Activated T-cell treated with anti-CD3 and anti-CD28 coated beads for 48 hours (primary cell): ENCODE results near the gene ATP6V0C.
"Not testable (repeated sequence)": the region's sequence is repeated elsewhere in the genome, so short reads cannot be mapped to it uniquely, and the experiment has no call there.

Experiments
- DNase-seq: peaks from one replicate; pipeline ENCODE4 v3.0.0-alpha.2; 2020; ENCODE audit warnings: low read depth

ATP6V0C gene

DNA sequence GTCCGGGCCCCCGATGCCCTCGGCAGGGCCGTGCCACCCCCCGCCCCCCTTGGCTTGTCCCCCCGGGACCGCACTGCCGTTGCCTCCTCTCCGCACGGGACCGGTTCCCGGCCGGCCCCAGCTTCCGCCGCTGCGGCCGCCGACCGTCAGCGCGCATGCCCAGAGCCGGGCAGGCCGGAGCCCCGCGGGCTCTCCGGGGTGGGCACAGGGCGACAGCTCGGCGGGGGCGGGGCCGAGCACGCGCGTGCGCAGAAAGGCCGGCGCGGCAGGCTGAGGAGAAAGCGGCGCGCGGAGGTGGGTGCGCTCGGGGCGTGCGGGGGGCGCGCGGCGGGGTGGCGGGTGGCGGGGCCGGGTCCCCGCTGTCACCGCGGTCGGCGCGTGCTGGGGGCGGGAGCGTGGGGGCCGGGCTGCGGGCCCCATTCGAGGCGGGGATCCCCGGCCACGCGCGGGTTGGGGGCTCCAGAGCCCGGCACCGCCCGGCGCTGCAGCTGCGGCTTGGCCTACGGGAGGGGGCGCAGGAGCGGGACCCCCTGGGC lies 38.8 kb upstream of the ATP6V0C start, which contains the start of gene TBC1D24:
Gene TBC1D24, plus strand, starts transcription at position 251 of the 536 bp plus-strand sequence. CDS start 21,022 bp downstream, outside the sequence.
- peak; percentile 88 for DNase-seq

DNA sequence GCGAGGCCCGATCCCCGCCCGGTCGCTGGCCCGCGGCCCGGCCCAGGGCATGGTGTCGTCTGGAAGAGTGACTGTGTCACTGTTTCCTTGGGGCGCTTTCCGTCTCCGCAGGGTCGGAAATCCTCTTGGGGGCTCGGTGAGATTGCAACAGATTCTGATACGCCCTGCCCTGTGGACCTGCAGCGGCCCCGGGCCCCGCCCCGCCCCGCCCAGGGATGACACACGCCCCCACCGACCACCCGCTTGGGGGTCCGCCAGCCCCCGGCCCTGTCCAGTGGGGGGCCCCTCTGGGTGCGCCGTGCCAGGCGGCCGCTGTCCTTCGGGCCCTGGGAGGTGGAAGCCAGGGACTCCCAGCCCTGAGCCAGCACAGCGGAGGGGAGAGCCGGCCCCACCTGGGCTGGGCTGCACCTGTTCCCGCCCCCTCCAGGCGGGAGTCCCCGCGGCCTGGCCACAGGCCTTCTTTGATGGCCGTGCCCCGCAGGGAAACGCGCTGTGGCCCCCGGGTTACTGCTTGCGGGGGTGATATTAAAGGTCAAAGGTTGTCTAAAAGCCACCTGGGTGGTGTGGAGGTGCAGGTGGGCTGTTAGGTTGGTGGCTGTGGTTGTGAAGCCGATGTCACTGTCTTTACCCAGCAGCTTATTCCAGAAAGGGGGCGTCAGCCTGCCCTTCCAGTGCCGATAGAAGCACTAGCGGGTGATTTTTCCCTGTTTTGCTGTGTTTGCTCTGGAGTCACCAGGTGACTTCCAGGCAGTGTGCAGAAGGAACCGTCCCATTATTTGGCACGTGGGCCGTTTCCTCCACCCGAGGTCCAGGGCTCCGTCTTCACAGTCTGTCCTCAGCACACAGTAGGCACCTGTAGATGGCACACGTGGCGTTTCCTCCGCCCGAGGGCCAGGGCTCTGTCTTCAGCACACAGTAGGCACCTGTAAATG lies 38.1 kb upstream of the ATP6V0C start:
- peak; percentile 40 for DNase-seq

DNA sequence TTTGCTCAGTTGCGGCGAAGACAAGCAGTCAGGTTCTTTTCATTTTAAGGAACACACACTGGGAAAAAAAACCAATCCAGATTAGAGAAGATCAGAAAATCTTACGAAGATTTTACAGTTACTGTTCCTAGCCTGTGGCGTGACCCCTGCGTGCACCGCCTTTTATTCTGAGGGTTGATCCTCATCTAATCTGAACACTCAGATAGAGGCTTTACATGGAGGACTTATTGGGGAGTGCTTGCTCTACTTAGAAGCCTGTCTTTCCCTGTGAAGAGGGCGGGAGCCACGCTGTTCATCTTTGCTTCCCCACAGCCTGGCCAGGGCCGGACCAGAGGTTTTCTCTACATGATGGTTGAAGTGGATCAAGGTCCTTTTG lies 37.4 kb upstream of the ATP6V0C start:
- DNase-seq = no peak

DNA sequence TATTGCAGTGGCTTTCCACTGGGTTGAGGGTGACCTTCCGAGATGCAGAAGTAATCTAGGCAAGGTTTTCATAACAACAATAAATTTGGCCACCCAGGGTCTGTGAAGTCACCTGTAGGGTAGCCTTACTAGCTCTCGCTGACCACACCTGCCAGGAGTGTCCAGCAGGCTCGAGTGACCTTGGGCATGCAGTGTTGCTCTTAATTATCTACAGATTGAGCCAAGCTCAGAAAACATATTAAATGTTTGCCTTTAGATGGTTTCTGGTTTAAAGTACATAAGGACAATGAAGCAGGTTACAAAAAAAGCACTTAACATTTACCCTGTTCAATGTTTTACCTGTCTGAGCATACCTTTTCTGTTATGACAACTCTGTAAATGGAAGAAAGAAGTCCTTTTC lies 37.0 kb upstream of the ATP6V0C start:
- DNase-seq = no peak

DNA sequence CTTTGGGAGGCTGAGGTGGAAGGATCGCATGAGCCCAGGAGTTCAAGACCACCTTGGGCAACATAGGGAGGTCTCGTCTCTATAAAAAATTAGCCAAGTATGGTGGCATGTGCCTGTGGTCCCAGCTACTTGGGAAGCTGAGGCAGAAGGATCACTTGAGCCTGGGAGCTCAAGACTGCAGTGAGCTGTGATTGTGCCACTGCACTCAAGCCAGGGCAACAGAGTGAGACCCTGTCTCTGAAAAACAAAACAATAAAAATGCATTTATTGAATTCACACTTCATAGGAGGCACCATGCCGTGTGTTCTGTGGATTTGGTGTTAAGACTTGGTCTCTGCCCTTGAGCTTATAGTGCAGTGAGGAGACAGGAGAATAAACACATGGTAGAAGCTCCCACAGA lies 36.4 kb upstream of the ATP6V0C start:
- DNase-seq = no peak

GRCh38 chr16:2478279-2478678 lies 35.5 kb upstream of the ATP6V0C start:
- DNase-seq = no peak

GRCh38 chr16:2479996-2480395 lies 33.8 kb upstream of the ATP6V0C start:
- not testable (repeated sequence) for DNase-seq

GRCh38 chr16:2480948-2481347 lies 32.8 kb upstream of the ATP6V0C start:
- no peak for DNase-seq

GRCh38 chr16:2481676-2482075 lies 32.1 kb upstream of the ATP6V0C start:
- DNase-seq = no peak

DNA sequence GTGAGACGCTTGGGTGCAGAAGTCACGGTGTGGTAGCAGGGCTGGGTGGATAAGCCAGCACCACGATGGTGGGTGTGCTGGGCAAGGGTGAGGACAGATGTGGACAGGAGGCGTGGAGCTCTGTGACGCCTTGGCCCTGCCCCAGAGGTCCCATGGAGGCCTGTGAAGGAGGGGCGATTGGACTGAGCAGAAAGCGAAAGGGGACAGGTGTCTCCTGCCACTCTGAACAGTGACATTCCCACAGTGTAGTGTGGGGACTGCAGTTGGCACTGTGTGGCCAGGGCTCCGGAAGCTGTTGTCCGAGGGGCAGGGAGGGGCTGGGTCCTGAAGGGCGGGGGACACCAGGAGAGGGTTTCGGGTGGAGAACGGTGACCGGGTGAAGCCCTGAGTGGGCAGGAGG lies 31.5 kb upstream of the ATP6V0C start:
- DNase-seq = no peak

- DNase-seq = no peak
Observed at GRCh38 chr16:2482708-2483534, 30.8 kb upstream of the ATP6V0C start.

DNA sequence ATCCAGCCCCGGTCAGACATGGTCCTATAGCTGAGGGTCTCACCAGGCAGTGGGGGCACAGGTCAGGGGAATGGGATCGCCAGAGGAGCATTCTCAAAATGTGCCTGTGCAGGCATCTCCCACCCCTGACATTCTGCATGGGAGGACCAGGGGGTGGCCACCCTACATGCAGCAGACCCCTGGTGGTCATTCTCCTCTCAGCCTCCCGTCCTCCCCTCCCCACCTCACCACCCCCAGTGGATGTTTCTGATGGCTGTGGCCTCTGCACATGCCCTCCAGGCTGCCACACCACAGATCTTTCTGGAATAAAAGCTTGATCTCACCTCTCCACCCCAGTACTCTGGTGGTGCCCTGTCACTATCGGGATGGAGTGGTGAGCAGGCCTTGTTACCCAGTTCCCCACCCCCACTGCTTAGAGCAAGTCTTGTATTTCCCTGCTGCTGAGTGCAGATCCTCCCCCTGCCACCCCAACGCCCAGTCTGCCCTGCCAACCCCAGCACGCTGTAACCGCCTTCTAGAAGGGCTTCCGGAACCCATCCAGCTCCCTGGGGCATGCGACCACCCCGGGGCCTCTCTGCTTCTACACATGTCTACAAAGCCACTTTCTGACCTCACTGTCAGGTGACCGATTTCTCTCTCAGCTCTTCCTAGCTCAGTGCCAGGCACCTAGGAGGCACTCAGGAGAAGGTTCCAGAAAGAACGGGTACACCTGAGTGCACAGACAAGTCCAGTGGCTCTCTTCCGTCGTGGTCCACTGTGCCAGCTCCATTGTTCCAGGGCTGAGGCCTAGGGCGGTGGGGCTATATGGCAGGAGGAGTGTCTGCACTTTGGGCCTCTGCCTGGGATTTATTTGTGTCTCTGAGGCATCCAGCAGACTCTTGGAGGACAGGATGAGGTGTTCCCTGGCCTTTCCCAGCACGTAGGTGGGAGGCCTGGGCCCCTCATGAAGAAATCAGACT lies 29.5 kb upstream of the ATP6V0C start:
- no peak for DNase-seq

DNA sequence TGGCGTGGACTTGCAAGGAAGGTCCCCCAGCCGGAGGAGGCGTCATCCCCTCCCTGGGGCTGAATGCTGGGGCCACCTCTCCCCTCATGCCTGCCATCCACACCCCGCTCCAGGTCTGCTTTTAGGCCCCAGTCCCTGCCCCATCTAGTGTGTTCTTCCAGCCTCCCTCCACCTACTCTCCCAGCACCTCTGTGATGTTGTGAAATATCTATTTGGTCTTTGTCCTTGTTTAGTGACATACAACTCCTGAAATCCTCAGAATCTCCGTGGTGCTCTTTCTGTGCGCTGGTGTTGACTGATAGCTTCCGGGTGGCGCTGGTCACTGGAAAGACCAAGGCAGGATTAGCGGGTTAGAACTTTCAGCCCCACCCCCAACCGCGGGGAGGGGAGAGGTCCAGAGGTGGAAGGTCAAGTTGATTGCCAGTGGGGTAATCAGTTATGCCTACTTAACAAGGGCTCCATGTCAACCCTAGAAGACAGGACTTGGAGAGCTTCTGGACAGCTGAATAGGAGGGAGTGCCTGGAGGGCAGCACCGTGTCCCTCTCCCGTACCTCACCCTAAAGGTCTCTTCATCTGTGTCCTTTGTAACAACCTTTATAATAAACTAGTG lies 28.7 kb upstream of the ATP6V0C start:
- no peak for DNase-seq

GRCh38 chr16:2485811-2486507 lies 27.8 kb upstream of the ATP6V0C start:
- no peak for DNase-seq

GRCh38 chr16:2486645-2487516 lies 26.9 kb upstream of the ATP6V0C start:
- peak; percentile 59 for DNase-seq

- no peak for DNase-seq
Observed at GRCh38 chr16:2487517-2487842, 26.3 kb upstream of the ATP6V0C start.

- no peak for DNase-seq
Observed at GRCh38 chr16:2487903-2488531, 25.7 kb upstream of the ATP6V0C start.

GRCh38 chr16:2489581-2489980 lies 24.2 kb upstream of the ATP6V0C start:
- DNase-seq = no peak
